ENCODE measurements around the gene DZANK1.

DZANK1 gene

DNA sequence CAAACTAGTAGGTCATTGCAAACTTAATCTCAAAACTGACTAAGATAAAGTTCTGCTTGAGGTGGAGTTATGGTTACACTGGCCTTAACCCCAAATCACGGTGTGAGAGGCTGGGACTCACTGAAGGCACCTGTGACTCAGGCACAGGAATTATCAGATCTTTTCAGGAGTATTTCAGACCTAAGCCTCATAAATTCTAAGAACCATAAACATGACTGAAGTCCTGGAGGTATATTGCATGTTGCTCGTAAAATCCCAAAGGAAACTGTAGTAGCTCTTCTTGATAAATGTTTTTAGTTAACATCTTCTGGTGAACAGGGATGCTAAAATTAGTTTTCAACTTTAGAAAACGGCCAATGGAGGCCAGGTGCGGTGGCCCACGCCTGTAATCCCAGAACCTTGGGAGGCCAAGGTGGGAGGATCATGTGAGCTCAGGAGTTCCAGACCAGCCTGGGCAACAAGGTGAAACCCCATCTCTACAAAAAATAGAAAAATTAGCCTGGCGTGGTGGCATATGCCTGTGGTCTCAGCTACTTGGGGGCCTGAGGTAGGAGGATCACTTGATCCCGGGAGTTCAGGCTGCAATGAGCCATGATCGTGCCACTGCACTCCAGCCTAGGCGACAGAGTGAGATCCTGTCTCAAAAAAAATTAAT, 36.5 kb downstream of the DZANK1 start:
- no peak for TF ChIP-seq CTCF (IDR thresholded peaks at IDR 0.05)
- Histone ChIP-seq H3K4me1 (no peaks in the 10 kb centered on the region), H3K27ac (no peak overlapping the region)

DNA sequence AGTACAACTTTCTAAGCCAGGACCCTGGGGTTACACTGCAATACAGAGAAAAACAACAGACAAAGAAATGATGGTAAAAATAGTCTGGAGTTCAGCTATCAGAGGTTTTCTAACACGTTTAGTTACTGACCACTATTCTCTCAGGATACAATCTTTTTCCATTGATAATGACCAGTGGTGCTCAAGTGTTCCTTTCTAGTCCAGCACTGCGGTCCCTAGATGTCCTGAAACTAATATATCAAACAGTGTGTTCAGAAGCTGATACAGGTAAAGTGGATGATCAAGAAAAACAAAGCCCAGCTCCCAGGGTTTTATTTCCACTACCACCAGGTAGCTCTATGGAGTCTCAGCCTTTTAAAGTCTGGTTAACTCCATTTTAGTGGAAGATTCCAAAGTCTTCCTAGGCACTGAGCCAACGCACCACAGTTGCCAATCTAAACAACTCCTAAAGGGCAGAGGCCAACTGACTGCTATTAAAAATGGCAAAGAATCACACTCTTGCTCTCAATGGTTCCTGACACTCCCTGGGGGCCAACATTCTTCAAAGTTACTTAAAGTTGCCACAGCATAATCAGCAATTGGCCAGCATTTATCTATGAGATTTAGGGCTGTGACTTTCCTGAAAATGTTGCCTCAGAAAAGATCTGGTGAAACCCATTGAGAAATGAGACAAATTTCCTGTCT, 38.2 kb downstream of the DZANK1 start:
- TF ChIP-seq CTCF (IDR thresholded peaks at IDR 0.05) = no peak
- Histone ChIP-seq H3K36me3 (ENCODE audit: control insufficient read depth, insufficient read depth, low read length) (no peaks in the 10 kb centered on the region), H3K27me3 (ENCODE audit: control insufficient read depth, insufficient read depth, low read length) (no peaks in the 10 kb centered on the region), H3K79me2 (no peaks in the 10 kb centered on the region), H3K27ac (no peak overlapping the region), H3K4me3 (ENCODE audit: low read depth, low read length) (no peak overlapping the region), H3K9ac (no peak overlapping the region), H3K9me3 (ENCODE audit: control insufficient read depth, low read length) (no peaks in the 10 kb centered on the region), H3K4me1 (no peaks in the 10 kb centered on the region), H2AFZ (no peak overlapping the region), H3K4me2 (ENCODE audit: low read length) (no peak overlapping the region)

More for the DNA sequence above, 36.5 kb downstream of the DZANK1 start:
- Histone ChIP-seq H3K9ac (no peak overlapping the region), H3K4me3 (ENCODE audit: low read depth, low read length) (no peak overlapping the region), H3K27me3 (ENCODE audit: control insufficient read depth, insufficient read depth, low read length) (no peaks in the 10 kb centered on the region), H2AFZ (no peak overlapping the region), H3K36me3 (ENCODE audit: control insufficient read depth, insufficient read depth, low read length) (no peaks in the 10 kb centered on the region), H3K9me3 (ENCODE audit: control insufficient read depth, low read length) (no peaks in the 10 kb centered on the region), H3K79me2 (no peaks in the 10 kb centered on the region), H3K4me2 (ENCODE audit: low read length) (no peak overlapping the region)

DNA sequence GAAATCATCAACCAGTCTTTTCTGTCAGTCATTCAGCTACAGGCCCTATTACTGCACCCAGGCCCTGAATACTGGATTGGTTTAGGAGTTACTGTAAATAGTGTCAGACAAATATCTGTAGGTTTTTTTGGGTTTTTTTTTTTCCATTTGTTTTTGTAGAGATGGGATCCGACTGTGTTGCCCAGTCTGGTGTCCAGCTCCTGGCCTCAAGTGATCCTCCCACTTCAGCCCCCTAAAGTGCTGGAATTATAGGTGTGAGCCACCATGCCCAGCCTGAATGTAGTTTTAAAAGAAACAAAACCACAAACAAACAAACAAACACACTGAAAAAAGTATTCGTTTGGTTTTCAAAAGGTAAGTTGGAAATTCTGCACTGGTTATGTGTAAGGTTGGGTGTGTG, 39.6 kb downstream of the DZANK1 start:
- Histone ChIP-seq H3K27ac (no peak overlapping the region), H2AFZ (no peak overlapping the region), H3K4me2 (ENCODE audit: low read length) (no peak overlapping the region), H3K79me2 (no peaks in the 10 kb centered on the region), H3K4me3 (ENCODE audit: low read depth, low read length) (no peak overlapping the region), H3K4me1 (no peaks in the 10 kb centered on the region), H3K9ac (no peak overlapping the region), H3K27me3 (ENCODE audit: control insufficient read depth, insufficient read depth, low read length) (no peaks in the 10 kb centered on the region), H3K36me3 (ENCODE audit: control insufficient read depth, insufficient read depth, low read length) (no peaks in the 10 kb centered on the region), H3K9me3 (ENCODE audit: control insufficient read depth, low read length) (no peaks in the 10 kb centered on the region)
- no peak for TF ChIP-seq CTCF (IDR thresholded peaks at IDR 0.05)

DNA sequence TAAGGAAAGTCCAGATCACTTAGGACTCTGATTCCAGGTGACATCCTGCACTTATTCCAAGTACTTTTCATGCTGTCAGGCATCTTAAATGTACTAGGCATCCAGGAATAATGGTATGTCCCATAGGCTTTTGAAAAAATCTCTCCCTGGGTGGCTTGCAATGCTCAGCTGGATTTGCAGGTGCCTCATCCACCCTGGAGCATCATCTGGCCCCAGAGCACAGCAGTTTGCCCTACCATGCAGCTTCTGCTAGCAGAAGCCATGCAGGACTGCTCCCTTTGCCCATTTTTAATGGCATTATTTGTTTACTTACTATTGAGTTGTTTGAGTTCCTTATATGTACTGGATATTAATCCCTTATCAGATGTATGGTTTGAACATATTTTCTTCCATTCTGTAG, 45.2 kb downstream of the DZANK1 start:
- no peak overlapping the region for H2AFZ ChIP-seq
- no peak for TF ChIP-seq CTCF (IDR thresholded peaks at IDR 0.05)
- no peaks in the 10 kb centered on the region for H3K79me2 ChIP-seq
- no peaks in the 10 kb centered on the region for H3K4me1 ChIP-seq
- H3K27ac ChIP-seq = no peak overlapping the region
- H3K27me3 ChIP-seq (ENCODE audit: control insufficient read depth, insufficient read depth, low read length) = no peaks in the 10 kb centered on the region
- H3K4me3 ChIP-seq (ENCODE audit: low read depth, low read length) = no peak overlapping the region
- H3K4me2 ChIP-seq (ENCODE audit: low read length) = no peak overlapping the region
- H3K9ac ChIP-seq = no peak overlapping the region
- H3K36me3 ChIP-seq (ENCODE audit: control insufficient read depth, insufficient read depth, low read length) = no peaks in the 10 kb centered on the region
- H3K9me3 ChIP-seq (ENCODE audit: control insufficient read depth, low read length) = no peaks in the 10 kb centered on the region

DNA sequence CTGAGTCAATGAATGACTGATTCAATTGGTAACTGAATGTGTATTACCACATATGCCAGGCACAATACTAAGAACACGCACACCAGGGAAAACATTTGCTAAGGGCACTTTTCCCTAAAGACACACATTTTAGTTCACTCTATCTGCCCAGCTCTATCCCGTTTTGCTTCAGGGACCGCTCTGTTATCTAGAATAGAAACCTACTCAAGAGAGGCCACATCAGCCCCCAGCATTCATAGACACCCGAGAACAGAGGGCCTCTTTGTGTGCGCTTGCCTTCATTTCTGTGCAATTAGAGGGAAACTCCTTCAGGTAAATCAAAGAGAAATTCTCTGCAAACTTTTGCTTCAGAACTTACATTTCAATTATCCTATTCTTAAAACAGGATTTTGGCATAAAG, 50.3 kb downstream of the DZANK1 start:
- no peaks in the 10 kb centered on the region for H3K79me2 ChIP-seq
- no peaks in the 10 kb centered on the region for H3K27me3 ChIP-seq (ENCODE audit: control insufficient read depth, insufficient read depth, low read length)
- no peaks in the 10 kb centered on the region for H3K9me3 ChIP-seq (ENCODE audit: control insufficient read depth, low read length)
- H2AFZ ChIP-seq = no peak overlapping the region
- H3K4me1 ChIP-seq = no peaks in the 10 kb centered on the region
- H3K9ac ChIP-seq = no peak overlapping the region
- H3K27ac ChIP-seq = no peak overlapping the region
- no peaks in the 10 kb centered on the region for H3K36me3 ChIP-seq (ENCODE audit: control insufficient read depth, insufficient read depth, low read length)
- H3K4me2 ChIP-seq (ENCODE audit: low read length) = no peak overlapping the region
- H3K4me3 ChIP-seq (ENCODE audit: low read depth, low read length) = no peak overlapping the region
- no peak for TF ChIP-seq CTCF (IDR thresholded peaks at IDR 0.05)
